Right atrium auricular region (tissue), 2 donors: ENCODE results near the gene SLC6A15. TPM values are rescaled to one million over a fixed set of nuclear protein-coding genes. Genes with fewer than 3 reads are reported as not detected.

Experiments
- DNase-seq: peaks from one replicate; pipeline ENCODE4 v3.0.0-alpha.2; 2019; ENCODE audit warnings: low spot score
- H3K27ac ChIP-seq, 2 donors: fragments of 200-600 bp; sonication (generic); 1 replicate in 1 of 2; 2 replicates in 1 of 2; pipeline ENCODE4 v1.5.1; 2016 to 2019
- H3K27me3 ChIP-seq, 2 donors: fragments of 200-600 bp; sonication (generic); one replicate each; pipeline versions ENCODE4 v1.5.1 to v1.6.0; 2017 to 2019
- H3K36me3 ChIP-seq: fragments of 200-600 bp; sonication (generic); one replicate; pipeline ENCODE4 v1.5.1; 2016
- H3K4me1 ChIP-seq, 2 donors: fragments of 200-600 bp; sonication (generic); one replicate each; pipeline versions ENCODE4 v1.5.1 to v1.6.0; 2017 to 2019
- H3K4me3 ChIP-seq, 2 donors: fragments of 200-600 bp; sonication (generic); 1 replicate in 1 of 2; 2 replicates in 1 of 2; pipeline ENCODE4 v1.5.1; 2017 to 2019; ENCODE audit warnings: mild to moderate bottlenecking in 1 of 2, moderate library complexity in 1 of 2
- H3K9me3 ChIP-seq, 2 donors: fragments of 200-600 bp; sonication (generic); one replicate each; pipeline ENCODE4 v1.5.1; 2019
- CTCF ChIP-seq, 2 donors: fragments of 200-600 bp; sonication (generic); IDR thresholded peaks; one replicate each; pipeline ENCODE4 v1.5.1; 2019; ENCODE audit warnings: antibody characterized with exemption in 2 of 2
- total RNA-seq, 2 donors: library from RNA; depleted of rRNA; stranded (reverse); fragments of >200 nt; gene quantifications; one replicate each; pipeline ENCODE4 v1.1.0, GENCODE V29; 2016

The SLC6A15 gene
- total RNA-seq, 2 donors from 2014 or later = not detected

GRCh38 chr12:84856156-84856900, 56.3 kb downstream of the SLC6A15 start:
- no peaks in the 10 kb centered on the region for H3K9me3 ChIP-seq
- DNase-seq = no peak
- no peaks in the 10 kb centered on the region for H3K36me3 ChIP-seq
- no peaks in the 10 kb centered on the region for H3K27me3 ChIP-seq
- no peak overlapping the region for H3K27ac ChIP-seq
- H3K4me1 ChIP-seq = no peaks in the 10 kb centered on the region
- H3K4me3 ChIP-seq = no peak overlapping the region
- TF ChIP-seq CTCF (IDR thresholded peaks at IDR 0.05) = no peak

GRCh38 chr12:84843593-84844144, 68.9 kb downstream of the SLC6A15 start:
- no peaks in the 10 kb centered on the region for H3K9me3 ChIP-seq
- no peaks in the 10 kb centered on the region for H3K27me3 ChIP-seq
- no peaks in the 10 kb centered on the region for H3K4me1 ChIP-seq
- H3K4me3 ChIP-seq = no peak overlapping the region
- no peak for TF ChIP-seq CTCF (IDR thresholded peaks at IDR 0.05)
- no peak overlapping the region for H3K27ac ChIP-seq
- H3K36me3 ChIP-seq = no peaks in the 10 kb centered on the region
- no peak for DNase-seq

DNA sequence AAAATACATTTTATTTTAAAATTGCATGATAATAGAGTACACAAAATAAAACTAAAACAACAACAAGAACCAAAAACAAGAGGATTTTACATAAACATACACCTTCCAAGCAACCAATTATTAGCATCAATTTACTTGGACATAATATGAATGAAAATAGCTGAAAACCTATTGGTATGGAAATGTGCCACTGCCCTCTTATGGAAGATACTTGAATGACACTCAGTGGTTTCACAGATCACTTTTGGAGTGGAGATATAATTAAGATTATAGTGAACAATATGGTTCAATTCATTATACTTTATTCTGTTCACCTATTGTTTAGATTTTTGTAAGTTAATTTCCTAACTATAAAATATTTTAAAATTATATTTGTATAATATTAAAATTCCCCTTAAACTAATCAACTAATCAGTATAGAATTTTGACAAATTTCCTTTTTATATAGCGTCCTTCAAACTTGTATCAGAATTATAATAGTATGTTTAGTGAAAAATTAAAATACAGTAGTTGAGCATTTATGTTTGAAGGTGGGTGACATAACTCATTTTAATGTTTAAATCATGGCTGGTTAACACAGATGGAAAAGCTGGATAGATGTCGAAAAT, 70.1 kb downstream of the SLC6A15 start:
- Histone ChIP-seq H3K4me3 (no peak overlapping the region), H3K27me3 (no peaks in the 10 kb centered on the region), H3K9me3 (no peaks in the 10 kb centered on the region), H3K4me1 (no peaks in the 10 kb centered on the region), H3K27ac (no peak overlapping the region), H3K36me3 (no peaks in the 10 kb centered on the region)
- DNase-seq = no peak
- peak; percentile 28 to 67 for TF ChIP-seq CTCF (IDR thresholded peaks at IDR 0.05)

- no peak overlapping the region for H3K27ac ChIP-seq
- H3K4me1 ChIP-seq = no peaks in the 10 kb centered on the region
- no peaks in the 10 kb centered on the region for H3K9me3 ChIP-seq
- no peak for DNase-seq
- no peak for TF ChIP-seq CTCF (IDR thresholded peaks at IDR 0.05)
- H3K36me3 ChIP-seq = no peaks in the 10 kb centered on the region
- no peaks in the 10 kb centered on the region for H3K27me3 ChIP-seq
- H3K4me3 ChIP-seq = no peak overlapping the region
Measured at GRCh38 chr12:84841591-84841990, 71.0 kb downstream of the SLC6A15 start.

DNA sequence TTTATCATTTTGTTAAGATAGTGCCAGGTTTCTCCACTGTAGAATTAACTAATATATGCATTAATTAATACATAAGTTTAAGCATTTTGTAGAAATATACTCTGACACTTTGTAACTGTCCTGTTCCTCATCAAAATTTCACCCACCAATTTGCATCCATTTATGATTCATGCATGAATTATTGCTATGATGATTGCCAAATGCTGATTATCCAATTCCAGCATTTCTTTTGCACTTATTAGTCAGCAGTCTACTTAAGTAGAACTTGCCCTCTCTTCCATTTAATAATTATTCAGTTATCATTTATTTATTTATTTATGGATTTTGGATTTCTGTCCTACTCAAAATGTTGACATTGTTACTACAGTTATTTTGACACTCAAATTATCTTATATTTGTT, 72.2 kb downstream of the SLC6A15 start:
- no peak for TF ChIP-seq CTCF (IDR thresholded peaks at IDR 0.05)
- no peak for DNase-seq
- no peaks in the 10 kb centered on the region for H3K27me3 ChIP-seq

More for the DNA sequence above, 72.2 kb downstream of the SLC6A15 start:
- H3K4me3 ChIP-seq = no peak overlapping the region
- no peaks in the 10 kb centered on the region for H3K4me1 ChIP-seq
- H3K36me3 ChIP-seq = no peaks in the 10 kb centered on the region
- H3K9me3 ChIP-seq = no peaks in the 10 kb centered on the region
- no peak overlapping the region for H3K27ac ChIP-seq
